NCI-H2029 (cell line): ENCODE data around the gene SELENOK.

Source experiments
- DNase-seq: peaks from one replicate; lab custom pipeline; 2025; lab: John Stamatoyannopoulos, UW

The SELENOK gene

GRCh38 chr3:53883008-53883407 lies 8.7 kb downstream of the SELENOK start:
- DNase-seq: no peak

GRCh38 chr3:53881691-53882593 lies 9.7 kb downstream of the SELENOK start, which contains the start of gene ACTR8:
Gene ACTR8 (minus strand): TSS chr3:53882152. CDS start chr3:53882101, 51 bp downstream.
- DNase-seq: peak; percentile 7

GRCh38 chr3:53880396-53881345 lies 11.0 kb downstream of the SELENOK start:
- DNase-seq: no peak

- DNase-seq: no peak
Observed at GRCh38 chr3:53865732-53866499, 25.7 kb downstream of the SELENOK start.

GRCh38 chr3:53863145-53863544 lies 28.5 kb downstream of the SELENOK start:
- no peak for DNase-seq

GRCh38 chr3:53862241-53862640 lies 29.4 kb downstream of the SELENOK start:
- DNase-seq: no peak

- no peak for DNase-seq
Observed at GRCh38 chr3:53860196-53860595, 31.5 kb downstream of the SELENOK start.

GRCh38 chr3:53859178-53859577 lies 32.5 kb downstream of the SELENOK start:
- no peak for DNase-seq

GRCh38 chr3:53858096-53858741 lies 33.4 kb downstream of the SELENOK start:
- DNase-seq: no peak

GRCh38 chr3:53856964-53857363 lies 34.7 kb downstream of the SELENOK start:
- DNase-seq: no peak

GRCh38 chr3:53850895-53851294 lies 40.8 kb downstream of the SELENOK start:
- DNase-seq: no peak

GRCh38 chr3:53849916-53850315 lies 41.7 kb downstream of the SELENOK start:
- DNase-seq: no peak

- no peak for DNase-seq
Observed at GRCh38 chr3:53846851-53847155, 44.9 kb downstream of the SELENOK start.

- DNase-seq: peak; percentile 48
Observed at GRCh38 chr3:53846134-53846850, 45.4 kb downstream of the SELENOK start, which contains the start of the genes CHDH and IL17RB. Gene CHDH (minus strand): TSS chr3:53846419. CDS start chr3:53824008, 22,411 bp downstream. Gene IL17RB (plus strand): TSS chr3:53846568. CDS start chr3:53846589, 21 bp downstream.

- DNase-seq: no peak
Observed at GRCh38 chr3:53845881-53846133, 45.9 kb downstream of the SELENOK start.

- no peak for DNase-seq
Observed at GRCh38 chr3:53845103-53845880, 46.4 kb downstream of the SELENOK start.

- no peak for DNase-seq
Observed at GRCh38 chr3:53844262-53845102, 47.2 kb downstream of the SELENOK start.

GRCh38 chr3:53843195-53844177 lies 48.2 kb downstream of the SELENOK start:
- no peak for DNase-seq
